Activated CD8-positive, alpha-beta T cell treated with anti-CD3 and anti-CD28 coated beads for 36 hours (primary cell): ENCODE data around the gene TP73. TPM values are rescaled to one million over a fixed set of nuclear protein-coding genes. Genes with fewer than 3 reads are reported as not detected.
A peak's percentile ranks its signal among the peaks of the same experiment; 100 is the strongest.
"Not testable (repeated sequence)": the region's sequence is repeated elsewhere in the genome, so short reads cannot be mapped to it uniquely, and the experiment has no call there.

Experiments
- ATAC-seq: fragments of 200-7000 bp; cut with Tn5 transposase; one replicate; pipeline ENCODE4 v1.10.0; 2021; ENCODE audit warnings: mild to moderate bottlenecking, moderate library complexity
- CTCF ChIA-PET: fragments of 350-600 bp; sonication (Branson Sonifier 250); formaldehyde crosslinking; loops from one replicate; lab custom pipeline; 2021; ENCODE audit warnings: antibody characterized with exemption; lab: Charles Lee
- POLR2A ChIA-PET: fragments of 350-600 bp; sonication (Branson Sonifier 250); formaldehyde crosslinking; loops from one replicate; lab custom pipeline; 2021; ENCODE audit warnings: antibody characterized with exemption; lab: Charles Lee
- DNase-seq: peaks from one replicate; pipeline ENCODE4 v3.0.0-alpha.2; 2020
- H3K27ac Mint-ChIP-seq: one replicate; pipeline ENCODE4 v1.8.0; 2021; ENCODE audit warnings: mild to moderate bottlenecking, mixed read lengths
- H3K27me3 Mint-ChIP-seq: one replicate; pipeline ENCODE4 v1.8.0; 2021; ENCODE audit warnings: mixed read lengths
- H3K36me3 Mint-ChIP-seq: one replicate; pipeline ENCODE4 v1.8.0; 2021; ENCODE audit warnings: low read depth, mixed read lengths
- H3K4me1 Mint-ChIP-seq: one replicate; pipeline ENCODE4 v1.8.0; 2021; ENCODE audit warnings: low read depth, mixed read lengths
- H3K4me3 Mint-ChIP-seq: one replicate; pipeline ENCODE4 v1.8.0; 2021; ENCODE audit warnings: mild to moderate bottlenecking, moderate library complexity, mixed read lengths
- H3K9me3 Mint-ChIP-seq: one replicate; pipeline ENCODE4 v1.8.0; 2021; ENCODE audit warnings: mixed read lengths
- CTCF ChIP-seq: fragments of 200-600 bp; IDR thresholded peaks from one replicate; pipeline ENCODE4 v1.8.0; 2022; ENCODE audit warnings: antibody characterized with exemption, mild to moderate bottlenecking
- intact Hi-C: fragments of 100-400 bp; cut with micrococcal nuclease; formaldehyde crosslinking; loops from one replicate; pipeline ENCODE4 v1.10.0; 2022
- total RNA-seq, 2 experiments: library from RNA; stranded (reverse); gene quantifications; one replicate each; pipeline ENCODE4 v1.2.3, GENCODE V29; 2021

The TP73 gene
- total RNA-seq, 2 experiments from 2014 or later, result 0.60 to 0.68 TPM

GRCh38 chr1:3618531-3618880 lies 33.8 kb upstream of the TP73 start:
- no peaks in the 10 kb centered on the region for H3K9me3 Mint-ChIP-seq
- intact Hi-C loops, result loop anchor here (2.0 kb wide), 1 partner anchor 54 kb away; no protein-coding TSS in a partner anchor
- no peak overlapping the region for H3K4me3 Mint-ChIP-seq
- ATAC-seq, result no peak
- TF ChIP-seq CTCF, result no peak
- H3K27me3 Mint-ChIP-seq, result no peaks in the 10 kb centered on the region
- CTCF ChIA-PET, result interaction anchor here (0.7 to 5.7 kb wide), 23 partner anchors 11 to 166 kb away, joined by 3 to 40 read pairs (median 5); no protein-coding TSS in a partner anchor
- H3K4me1 Mint-ChIP-seq, result peaks cover 17% of the 10 kb centered on the region
- H3K36me3 Mint-ChIP-seq, result no peaks in the 10 kb centered on the region
- H3K27ac Mint-ChIP-seq, result no peak overlapping the region
- POLR2A ChIA-PET, result no interaction called here
- no peak for DNase-seq

DNA sequence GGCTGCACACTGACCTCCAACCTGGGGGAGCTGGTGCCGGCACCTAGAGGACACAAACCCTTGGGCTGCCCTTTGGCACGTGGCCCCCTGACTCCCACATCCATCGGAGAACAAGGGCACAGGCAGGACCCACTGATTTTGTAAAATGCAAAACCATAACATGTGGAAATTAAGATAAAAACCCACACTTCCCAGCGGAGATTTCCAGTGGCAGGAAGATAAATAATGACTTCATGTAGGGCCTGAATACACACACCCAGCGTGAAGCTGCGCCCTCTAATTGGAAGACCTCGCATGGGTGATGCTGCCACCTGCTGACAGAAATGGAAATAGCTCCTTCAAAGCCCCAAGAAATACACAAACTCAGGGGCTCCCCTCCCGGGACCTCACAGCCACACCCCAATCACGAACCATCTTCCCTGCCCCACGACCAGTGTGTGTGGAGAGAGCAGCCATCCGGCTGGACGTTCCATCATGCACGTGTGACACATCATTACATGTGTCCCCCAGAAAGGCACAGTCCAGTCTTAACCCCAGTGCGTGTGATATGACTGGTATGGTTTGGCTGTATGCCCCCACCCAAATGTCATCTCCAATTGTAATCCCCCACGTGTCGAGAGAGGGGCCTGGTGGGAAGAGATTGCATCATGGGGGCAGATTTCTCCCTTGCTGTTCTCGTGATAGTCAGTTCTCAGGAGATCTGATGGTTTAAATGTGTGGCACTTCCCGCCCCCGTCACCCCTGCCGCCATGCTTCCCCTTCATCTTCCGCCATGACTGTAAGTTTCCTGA lies 33.2 kb upstream of the TP73 start:
- H3K4me3 Mint-ChIP-seq, result peak overlapping the region; percentile 31
- DNase-seq (peak; percentile 88), ATAC-seq (peak; percentile 94)
- no peaks in the 10 kb centered on the region for H3K9me3 Mint-ChIP-seq
- TF ChIP-seq CTCF, result peak; percentile 92
- peaks cover 23% of the 10 kb centered on the region for H3K4me1 Mint-ChIP-seq
- CTCF ChIA-PET, result interaction anchor here (0.7 to 5.7 kb wide), 23 partner anchors 10 to 166 kb away, joined by 3 to 40 read pairs (median 5); no protein-coding TSS in a partner anchor
- H3K27ac Mint-ChIP-seq, result peak overlapping the region; percentile 6
- intact Hi-C loops, result loop anchor here (2.0 kb wide), 1 partner anchor 54 kb away; no protein-coding TSS in a partner anchor
- POLR2A ChIA-PET, result no interaction called here
- H3K36me3 Mint-ChIP-seq, result no peaks in the 10 kb centered on the region
- no peaks in the 10 kb centered on the region for H3K27me3 Mint-ChIP-seq

- ATAC-seq, result no peak
- no peak for DNase-seq
- H3K4me1 Mint-ChIP-seq, result peaks cover 24% of the 10 kb centered on the region
- intact Hi-C loops, result loop anchor here (2.0 kb wide), 1 partner anchor 130 kb away; no protein-coding TSS in a partner anchor
- H3K27ac Mint-ChIP-seq, result no peak overlapping the region
- CTCF ChIA-PET, result interaction anchor here (0.9 to 5.7 kb wide), 15 partner anchors 8 to 167 kb away, joined by 3 to 40 read pairs (median 7); partner anchors contain the start of genes ARHGEF16 and WRAP73
- no peak overlapping the region for H3K4me3 Mint-ChIP-seq
- H3K36me3 Mint-ChIP-seq, result no peaks in the 10 kb centered on the region
- H3K9me3 Mint-ChIP-seq, result no peaks in the 10 kb centered on the region
- POLR2A ChIA-PET, result no interaction called here
- no peaks in the 10 kb centered on the region for H3K27me3 Mint-ChIP-seq
- TF ChIP-seq CTCF, result no peak
These were observed 31.6 kb upstream of the TP73 start for GRCh38 chr1:3620708-3621107.

DNA sequence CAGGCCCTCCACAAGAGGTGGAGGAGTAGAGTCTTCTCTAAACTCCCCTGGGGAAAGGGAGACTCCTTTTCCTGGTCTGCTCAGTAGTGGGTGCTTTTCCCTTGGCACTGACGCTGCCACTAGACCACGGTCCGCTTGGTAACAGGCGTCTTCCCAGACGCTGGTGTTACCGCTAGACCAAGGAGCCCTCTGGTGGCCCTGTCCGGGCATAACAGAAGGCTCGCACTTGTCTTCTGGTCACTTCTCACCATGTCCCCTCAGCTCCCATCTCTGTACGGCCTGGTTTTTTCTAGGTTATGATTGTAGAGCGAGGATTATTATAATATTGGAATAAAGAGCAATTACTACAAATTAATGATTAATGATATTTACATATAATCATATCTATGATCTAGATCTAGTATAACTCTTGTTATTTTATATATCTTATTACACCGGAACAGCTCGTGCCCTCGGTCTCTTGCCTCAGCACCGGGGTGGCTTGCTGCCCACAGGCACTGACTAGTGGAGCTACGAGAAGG lies 31.1 kb upstream of the TP73 start:
- POLR2A ChIA-PET, H3K4me3 Mint-ChIP-seq, DNase-seq, H3K36me3 Mint-ChIP-seq, H3K27me3 Mint-ChIP-seq, H3K9me3 Mint-ChIP-seq, H3K27ac Mint-ChIP-seq, ATAC-seq: not testable (repeated sequence)
- TF ChIP-seq CTCF, result peak; percentile 68
- intact Hi-C loops, result loop anchor here (2.0 kb wide), 1 partner anchor 130 kb away; no protein-coding TSS in a partner anchor
- CTCF ChIA-PET, result interaction anchor here (0.9 to 5.7 kb wide), 14 partner anchors 14 to 168 kb away, joined by 3 to 40 read pairs (median 6); partner anchors contain the start of genes ARHGEF16 and WRAP73
- H3K4me1 Mint-ChIP-seq, result peaks cover 27% of the 10 kb centered on the region

- POLR2A ChIA-PET, H3K27me3 Mint-ChIP-seq, intact Hi-C loops, H3K36me3 Mint-ChIP-seq, H3K27ac Mint-ChIP-seq, ATAC-seq, H3K4me3 Mint-ChIP-seq, H3K9me3 Mint-ChIP-seq, DNase-seq: not testable (repeated sequence)
- peaks cover 27% of the 10 kb centered on the region for H3K4me1 Mint-ChIP-seq
- CTCF ChIA-PET, result interaction anchor here (1.1 to 5.7 kb wide), 8 partner anchors 15 to 169 kb away, joined by 3 to 40 read pairs (median 14); partner anchors contain the start of gene ARHGEF16
These were observed 30.2 kb upstream of the TP73 start for GRCh38 chr1:3622102-3622501.
